GM21360 (cell line): Measurements from ENCODE around the gene SNX30.

Experiments used
- ATAC-seq: cut with Tn5 transposase; IDR thresholded peaks from one replicate; pipeline ENCODE4 v1.9.1; 2021; ENCODE audit warnings: mild to moderate bottlenecking, moderate library complexity; ENCODE audit not compliant: unreplicated experiment

The SNX30 gene

DNA sequence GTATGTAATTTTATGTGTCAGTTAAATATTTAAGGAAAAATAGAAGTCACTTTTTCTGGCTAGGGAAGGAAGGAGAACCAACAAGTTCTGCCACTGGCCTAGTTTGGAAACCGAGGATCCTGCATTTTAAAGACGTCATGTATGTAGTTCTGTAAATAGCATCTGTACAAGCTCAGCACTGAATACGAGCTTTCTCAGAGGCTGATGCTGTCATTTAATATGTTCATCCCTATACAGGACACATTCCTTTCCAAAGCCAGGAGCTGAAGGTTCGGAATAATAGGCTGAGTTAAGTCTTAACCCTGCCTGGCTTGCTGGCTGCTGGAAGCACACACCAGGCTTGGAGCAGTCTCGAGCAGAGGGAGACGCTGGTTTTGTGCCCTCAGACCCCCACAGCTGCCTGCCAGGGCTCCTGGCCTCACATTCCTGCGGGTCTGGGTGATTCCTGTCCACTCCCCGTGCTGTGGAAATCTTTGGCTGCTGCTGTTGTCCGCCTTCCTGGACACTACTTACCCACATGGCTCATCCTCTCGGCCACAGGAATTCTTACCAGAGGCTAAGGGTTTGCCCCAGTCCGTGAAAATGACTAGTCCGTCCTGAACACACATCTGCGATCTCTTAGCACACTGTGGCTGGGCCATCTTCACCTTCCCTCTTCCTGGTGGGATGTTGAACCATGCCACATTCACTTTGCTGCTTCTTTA lies 103.5 kb downstream of the SNX30 start:
- ATAC-seq, result no peak

DNA sequence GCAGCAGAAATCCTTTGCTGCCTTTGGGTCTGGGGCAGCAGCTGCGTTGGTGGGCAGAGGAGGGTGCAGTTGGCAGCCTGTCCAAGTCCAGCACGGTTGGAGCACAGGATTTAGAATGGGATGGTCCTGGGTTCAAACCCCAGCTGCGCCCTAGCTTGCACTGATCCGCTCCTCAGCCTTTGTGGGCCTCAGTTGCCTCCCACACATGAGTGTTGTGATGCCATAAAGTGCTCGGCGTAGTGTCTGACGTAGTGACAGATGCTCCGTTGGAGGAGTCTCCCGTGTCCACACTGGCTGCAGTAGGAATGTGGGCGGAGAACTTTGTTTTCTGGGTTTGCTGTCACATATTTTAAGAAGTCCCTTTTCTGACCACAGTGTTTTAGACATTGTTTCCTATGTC lies 104.1 kb downstream of the SNX30 start:
- no peak for ATAC-seq

DNA sequence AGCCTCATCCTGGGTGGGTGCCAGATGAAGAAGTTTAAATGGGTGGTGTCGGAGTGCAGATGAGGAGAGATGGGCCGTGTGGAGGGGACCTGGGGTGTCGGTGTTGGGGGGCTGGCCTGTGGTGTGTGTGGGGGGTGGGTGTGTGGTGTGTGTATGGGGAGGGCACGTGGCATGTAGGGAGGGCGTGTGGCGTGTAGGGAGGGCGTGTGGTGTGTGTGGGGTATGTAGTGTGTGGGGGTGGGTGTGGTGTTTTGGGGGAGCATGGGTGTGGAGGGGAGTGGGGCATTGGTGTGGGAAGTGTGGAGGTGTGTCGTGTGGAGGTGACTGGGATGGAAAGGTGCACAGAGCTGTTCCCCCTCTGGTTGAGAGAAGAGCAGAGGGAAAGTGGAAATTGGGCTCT lies 105.6 kb downstream of the SNX30 start:
- ATAC-seq, result no peak

DNA sequence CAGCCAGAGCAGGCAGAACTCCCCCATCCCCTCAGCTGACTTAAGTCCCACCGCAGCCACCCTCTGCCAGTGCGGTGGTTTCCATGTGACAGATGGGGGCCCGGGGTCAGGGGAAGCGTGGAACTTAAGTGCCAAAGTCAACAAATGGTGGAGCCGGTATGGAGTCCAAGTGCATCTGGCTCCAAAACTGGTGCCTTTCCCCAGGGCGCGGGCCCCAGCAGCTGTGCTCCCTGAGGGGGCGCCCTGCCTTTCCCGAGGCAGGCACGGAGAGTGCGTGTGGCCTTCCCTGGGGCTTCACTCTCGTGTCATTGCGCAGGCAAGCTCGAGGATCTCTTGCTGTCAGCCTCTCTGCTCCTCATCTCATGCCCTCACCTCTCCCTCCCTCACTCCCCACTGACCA lies 106.3 kb downstream of the SNX30 start:
- no peak for ATAC-seq

DNA sequence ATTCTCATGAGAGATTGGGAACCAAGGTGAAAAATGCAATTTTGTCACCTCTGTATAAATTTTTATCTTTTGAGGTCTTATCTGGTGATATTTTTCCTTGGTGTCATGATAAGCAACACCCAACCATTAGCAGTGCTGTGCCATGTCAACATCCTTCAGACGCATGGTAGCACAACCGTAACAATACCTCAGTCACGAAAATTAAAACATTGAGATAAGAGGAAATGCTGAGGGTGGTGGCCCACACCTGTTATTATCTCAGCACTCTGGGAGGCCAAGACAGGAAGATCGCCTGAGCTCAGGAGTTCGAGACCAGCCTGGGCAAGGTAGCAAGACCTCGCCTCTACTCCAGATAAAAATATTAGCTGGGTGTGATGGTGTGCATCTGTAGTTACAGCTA lies 107.4 kb downstream of the SNX30 start:
- no peak for ATAC-seq

DNA sequence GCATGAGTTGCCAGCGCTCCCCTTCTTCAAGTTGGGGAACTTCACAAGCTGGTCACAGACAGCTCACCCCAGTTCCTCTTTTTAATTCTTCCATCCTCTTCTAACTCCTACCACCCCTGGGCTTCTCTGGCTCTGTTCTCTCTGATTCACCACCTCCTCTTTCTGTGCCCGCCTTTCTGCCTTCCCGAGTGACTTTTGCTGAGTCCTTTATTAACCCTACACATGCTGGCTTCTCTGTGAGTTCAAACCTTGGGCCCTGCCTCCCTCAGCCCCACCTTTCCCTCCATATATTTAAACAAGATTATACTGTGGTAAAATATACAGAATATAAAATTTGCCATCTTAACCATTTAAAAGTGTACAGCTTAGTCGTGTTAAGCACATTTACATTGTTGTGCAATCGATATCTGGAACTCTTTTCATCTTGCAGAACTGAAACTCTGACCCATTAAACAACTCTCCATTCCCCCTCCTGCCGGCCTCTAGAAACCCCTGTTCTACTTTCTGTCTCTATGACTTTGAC lies 108.1 kb downstream of the SNX30 start:
- ATAC-seq, result peak; percentile 65

DNA sequence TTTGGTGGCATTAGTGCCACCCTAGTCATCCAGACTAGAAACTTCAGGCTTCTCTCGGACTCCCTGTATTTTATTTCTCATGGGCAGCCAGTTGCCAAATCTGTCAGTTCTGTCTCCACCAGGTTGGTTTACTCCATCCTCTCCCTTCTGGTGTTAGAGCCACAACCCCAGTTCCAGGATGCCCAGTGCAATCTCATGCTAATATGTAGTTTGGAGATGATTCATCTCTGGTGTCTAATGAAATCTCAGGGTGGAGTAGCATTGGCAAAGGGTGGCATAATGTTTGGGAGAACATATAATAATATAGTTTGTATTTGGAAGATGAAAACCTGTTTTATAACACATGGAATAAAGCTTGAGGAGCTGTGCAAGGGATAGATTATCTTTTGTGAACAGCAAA lies 109.9 kb downstream of the SNX30 start:
- ATAC-seq, result no peak

DNA sequence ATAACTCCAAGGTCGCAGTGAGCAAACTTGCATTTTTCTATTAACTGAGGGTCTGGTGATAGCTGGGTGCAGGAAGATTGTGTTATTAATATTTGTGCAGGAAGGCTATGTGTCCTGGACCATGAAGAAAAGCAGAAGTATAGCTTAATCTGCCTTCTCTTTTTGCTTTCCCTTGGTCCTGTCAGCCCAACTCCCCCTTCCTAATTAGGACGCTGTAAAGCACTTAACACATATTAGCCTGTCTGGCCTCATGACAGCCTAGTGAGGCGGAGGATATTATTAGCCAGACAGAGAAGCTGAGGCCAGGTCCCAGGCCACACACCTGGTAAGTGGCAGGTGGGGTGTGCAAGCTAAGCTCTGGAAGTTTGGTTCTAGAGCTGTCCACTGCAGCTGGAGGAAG lies 110.6 kb downstream of the SNX30 start:
- ATAC-seq, result no peak

DNA sequence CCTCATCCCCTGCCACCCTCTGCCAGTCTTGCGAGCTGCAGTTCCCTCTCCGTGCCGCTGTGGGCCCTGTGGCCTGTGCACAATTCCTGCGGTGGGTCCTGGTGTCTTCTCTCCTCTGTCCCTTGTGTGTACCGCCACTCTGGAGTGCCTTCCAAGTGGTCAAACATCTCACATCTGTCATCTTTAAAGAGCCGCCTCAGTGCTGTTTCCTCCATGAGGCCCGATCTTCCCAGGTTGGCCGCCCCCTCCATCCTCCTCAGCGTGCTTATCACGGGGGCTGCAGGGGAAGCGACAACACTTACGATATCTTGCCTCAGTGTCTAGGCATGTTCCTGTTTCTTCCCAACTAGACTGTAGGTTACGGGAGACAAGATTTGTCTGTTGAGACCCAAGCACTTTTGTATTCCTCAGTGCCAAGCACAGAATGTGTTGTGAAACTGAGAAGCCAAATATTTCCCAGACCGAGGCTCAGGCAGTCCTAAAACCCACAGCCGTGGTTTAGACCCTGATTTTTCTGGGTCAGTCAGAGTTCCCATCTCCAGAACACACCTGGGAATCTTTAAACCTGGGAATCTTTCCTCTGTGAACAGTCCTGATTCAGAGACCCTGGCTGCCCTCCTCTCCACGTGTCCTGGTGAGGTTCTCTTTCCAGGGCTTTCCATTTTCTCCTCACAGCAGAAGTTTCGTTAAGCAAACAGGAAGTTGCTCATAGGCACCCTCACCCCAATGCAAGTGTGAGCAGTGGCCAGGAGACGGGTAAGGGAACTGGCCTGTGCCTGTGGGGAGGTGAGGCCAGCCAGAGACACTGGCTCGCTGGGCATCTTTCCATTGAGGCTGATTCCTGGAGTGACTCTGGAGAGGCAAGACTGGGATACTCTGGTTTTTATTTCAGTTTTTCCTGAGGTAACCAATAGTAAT lies 111.3 kb downstream of the SNX30 start:
- ATAC-seq, result no peak

DNA sequence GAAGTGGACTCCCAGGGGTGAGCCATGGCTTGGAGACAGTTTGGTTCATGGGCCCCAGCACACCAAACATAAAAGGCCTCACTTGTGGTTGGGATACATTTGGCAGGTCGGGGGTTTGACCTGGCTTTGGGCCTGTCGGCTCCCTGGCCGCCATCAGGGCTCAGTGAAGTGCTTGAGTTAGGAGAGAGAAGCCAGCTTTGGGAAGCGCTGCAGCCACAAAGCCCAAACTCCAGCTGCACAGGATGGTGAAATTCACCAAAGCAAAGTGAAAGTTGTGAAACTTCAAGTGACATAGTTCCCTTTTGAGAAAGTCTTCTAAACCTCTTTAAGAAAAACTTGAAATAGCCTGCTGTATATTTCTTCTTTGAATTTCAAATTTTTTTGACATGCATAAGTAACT lies 112.7 kb downstream of the SNX30 start:
- ATAC-seq, result peak; percentile 29

DNA sequence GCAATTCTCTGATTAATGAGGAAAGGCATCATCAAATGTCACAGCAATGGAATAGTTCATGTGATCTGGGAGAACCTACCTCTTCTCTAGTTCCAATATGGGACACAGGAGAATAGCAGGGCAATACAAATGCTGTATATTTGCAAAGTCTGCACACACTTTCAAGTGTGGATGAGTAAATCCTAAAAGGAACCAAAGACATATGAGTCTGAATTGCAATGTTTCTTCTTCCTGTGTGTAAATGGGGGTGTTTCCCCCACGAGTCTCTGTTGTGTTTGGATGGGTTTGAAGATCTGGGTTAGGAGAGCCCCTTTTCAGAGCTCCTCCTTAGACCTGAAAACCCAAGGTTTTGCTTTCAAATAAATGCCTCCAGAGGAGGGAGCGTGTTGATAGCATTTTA lies 113.2 kb downstream of the SNX30 start:
- peak; percentile 42 for ATAC-seq

DNA sequence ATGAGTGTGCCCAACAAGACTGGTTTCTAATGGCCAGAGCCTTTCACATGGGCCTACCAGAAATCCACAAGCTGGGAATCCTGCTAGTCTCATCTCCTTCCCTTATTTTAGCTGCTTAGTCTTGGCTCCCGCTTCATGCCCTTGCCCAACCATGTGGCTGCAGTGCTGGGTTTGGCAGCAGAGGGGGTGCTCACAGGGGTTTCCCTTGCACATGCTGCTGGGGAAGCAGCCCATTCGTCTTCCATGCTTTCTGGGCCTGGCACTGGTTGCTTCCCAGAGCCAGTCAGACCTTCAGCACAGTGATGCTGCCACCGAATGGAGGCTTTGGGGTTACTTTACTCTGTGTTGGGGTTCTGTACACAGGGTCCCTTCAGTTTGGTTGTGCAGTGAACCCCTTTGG lies 113.8 kb downstream of the SNX30 start:
- ATAC-seq, result no peak

DNA sequence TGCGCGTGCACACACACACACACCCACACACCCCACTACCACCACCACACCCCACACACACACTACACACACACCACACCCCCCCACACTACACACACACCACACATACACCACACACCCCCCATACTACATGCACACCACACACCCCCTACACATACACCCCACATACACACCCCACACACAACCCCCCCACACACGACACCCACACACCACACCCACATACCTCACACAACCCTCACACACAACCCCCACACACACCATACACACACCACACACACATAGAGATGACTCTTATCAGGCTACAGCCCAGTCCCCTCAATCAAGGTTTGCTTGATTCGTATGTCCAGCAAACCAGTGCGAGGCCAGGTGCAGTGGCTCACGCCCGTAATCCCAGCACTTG lies 114.4 kb downstream of the SNX30 start:
- no peak for ATAC-seq

DNA sequence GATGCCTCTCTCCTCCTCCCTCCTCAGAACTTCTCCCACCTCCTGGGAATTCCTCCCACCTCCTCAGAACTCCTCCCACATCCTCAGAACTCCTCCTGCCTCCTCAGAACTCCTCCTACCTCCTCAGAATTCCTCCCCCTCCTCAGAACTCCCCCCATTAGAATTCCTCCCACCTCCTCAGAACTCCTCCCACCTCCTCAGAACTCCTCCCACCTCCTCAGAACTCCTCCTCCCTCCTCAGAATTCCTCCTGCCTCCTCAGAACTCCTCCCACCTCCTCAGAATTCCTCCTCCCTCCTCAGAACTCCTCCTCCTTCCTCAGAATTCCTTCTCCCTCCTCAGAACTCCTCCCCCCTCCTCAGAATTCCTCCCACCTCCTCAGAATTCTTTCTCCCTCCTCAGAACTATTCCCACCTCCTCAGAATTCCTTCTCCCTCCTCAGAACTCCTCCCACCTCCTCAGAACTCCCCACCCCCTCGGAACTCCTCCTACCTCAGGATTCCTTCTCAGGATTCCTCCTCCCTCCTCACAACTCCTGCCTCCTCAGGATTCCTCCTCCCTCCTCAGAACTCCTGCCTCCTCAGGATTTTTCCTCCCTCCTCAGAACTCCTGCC lies 116.2 kb downstream of the SNX30 start:
- no peak for ATAC-seq

DNA sequence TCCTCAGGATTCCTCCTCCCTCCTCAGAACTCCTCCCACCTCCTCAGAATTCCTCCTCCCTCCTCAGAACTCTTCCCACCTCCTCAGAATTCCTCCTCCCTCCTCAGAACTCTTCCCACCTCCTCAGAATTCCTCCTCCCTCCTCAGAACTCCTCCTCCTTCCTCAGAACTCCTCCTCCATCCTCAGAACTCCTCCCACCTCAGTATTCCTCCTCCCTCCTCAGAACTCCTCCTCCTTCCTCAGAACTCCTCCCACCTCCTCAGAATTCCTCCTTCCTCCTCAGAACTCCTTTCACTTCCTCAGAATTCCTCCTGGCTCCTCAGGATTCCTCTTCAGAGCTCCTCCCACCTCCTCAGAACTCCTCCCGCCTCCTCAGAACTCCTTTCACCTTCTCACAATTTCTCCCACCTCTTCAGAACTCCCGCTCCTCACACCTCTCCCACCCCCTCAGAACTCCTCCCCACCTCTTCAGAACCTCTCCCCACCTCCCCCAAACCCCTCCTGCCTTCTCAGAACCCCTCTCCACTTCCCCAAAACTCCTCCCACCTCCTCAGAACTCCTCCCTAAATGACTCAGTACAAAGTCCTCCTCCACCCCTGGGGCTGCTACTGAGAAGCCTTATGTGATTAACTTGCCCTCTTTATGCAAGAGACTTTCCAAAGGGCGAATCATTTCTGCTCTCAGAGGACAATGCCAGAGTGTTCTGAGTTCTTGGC lies 116.9 kb downstream of the SNX30 start:
- ATAC-seq, result no peak

DNA sequence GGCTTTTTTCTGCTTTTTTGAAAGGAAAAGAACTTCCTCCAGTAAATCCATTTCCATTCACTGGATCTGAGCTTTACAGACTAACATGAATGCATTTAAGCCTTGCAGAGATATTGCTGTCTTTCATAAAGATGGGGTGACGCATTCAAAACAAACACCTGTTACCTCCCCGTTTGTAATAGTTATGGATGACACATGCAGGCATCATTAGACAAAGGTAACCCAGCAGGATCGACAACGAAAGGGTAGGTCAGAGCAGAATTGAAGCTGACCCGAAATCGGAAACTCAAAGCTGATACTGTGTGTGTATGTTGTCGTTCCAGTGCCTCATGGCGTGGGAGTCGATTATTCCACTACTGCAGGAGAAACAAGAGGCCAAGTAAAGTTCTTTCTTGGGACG lies 117.9 kb downstream of the SNX30 start:
- no peak for ATAC-seq

DNA sequence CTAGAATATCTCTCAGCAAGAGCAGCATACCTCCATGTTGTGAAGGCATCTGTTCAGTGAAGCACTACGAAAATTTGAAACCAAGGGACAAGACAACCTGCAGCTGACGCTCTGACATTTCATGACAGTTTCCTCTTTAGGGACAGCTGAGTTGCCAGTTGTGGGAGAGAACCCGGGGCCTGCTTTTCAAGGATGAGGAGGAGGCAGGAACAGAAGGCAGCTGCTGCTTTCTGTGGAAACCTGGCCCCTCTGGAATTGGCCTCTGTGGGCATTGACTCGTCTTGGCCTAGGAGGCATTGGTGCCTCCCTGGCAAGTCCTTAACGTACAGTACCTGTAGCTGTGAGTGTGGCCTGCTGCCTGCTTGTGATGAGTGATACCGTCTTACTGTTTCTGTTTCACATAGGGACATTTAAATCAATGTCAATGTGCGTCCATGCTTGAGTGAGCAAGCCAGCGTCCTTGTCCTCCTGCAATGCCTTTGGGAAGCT lies 118.5 kb downstream of the SNX30 start:
- no peak for ATAC-seq

DNA sequence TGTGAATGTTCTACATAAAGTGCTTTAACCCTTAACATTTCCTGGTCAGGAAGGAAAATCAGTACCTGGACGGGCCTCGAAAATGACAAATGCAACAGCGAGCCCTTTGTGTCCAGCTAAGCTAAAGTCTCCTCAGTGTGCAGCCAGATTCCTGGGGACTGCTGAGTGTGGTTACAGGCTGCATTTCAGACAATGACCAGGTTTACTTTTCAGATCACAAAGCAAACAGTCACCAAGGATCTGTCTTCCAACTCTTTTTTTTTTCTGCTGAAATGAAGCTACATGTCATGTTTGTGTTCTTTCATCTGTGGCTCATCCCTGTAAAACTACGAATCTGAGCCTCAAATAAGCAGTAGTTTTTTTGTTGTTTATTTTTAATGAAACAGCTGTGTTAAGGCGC lies 119.4 kb downstream of the SNX30 start:
- no peak for ATAC-seq

DNA sequence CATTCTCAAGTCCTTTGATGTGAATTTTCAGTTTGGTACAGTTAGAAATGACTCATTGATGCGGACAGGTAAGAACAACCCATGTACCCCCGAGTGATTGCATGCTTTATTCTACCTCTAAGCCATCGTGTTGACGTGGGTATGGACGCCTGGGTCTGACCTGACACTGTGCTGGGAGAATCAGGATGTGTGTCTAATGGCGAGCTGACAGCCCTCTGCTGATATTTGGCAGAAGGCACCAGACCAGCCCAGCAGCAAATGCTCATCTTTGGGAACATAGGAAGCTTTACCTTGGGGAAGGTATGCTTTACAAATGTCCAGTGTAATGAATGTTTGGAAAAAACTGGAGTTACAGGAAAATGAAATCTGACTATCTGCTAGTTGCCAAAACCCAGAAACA lies 120.0 kb downstream of the SNX30 start:
- no peak for ATAC-seq

DNA sequence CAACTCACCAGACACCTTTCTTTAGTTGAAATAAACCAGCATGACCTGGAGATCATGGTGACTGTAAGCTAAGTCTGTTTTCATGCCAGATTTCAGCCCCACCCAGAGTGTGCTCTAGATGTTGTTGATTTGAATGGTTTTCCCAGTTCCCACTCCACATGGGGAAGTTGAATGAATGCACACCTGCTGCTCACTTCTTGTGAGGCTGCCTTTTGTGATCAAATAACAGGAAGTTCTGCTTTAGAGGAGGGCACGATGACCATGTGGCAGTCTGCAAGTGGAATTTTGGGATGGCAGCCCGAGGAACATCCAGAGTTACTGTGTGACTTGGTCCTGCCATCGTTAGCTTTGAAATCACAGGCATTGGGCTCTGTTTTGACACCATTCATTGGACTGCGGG lies 121.5 kb downstream of the SNX30 start:
- ATAC-seq, result no peak
